ENCODE results near the gene LPP. TPM values are rescaled to one million over a fixed set of nuclear protein-coding genes. Genes with fewer than 3 reads are reported as not detected.
"Not testable (repeated sequence)": the region's sequence is repeated elsewhere in the genome, so short reads cannot be mapped to it uniquely, and the experiment has no call there.

The LPP gene
- total RNA-seq, 1 donor: 92.1 TPM

DNA sequence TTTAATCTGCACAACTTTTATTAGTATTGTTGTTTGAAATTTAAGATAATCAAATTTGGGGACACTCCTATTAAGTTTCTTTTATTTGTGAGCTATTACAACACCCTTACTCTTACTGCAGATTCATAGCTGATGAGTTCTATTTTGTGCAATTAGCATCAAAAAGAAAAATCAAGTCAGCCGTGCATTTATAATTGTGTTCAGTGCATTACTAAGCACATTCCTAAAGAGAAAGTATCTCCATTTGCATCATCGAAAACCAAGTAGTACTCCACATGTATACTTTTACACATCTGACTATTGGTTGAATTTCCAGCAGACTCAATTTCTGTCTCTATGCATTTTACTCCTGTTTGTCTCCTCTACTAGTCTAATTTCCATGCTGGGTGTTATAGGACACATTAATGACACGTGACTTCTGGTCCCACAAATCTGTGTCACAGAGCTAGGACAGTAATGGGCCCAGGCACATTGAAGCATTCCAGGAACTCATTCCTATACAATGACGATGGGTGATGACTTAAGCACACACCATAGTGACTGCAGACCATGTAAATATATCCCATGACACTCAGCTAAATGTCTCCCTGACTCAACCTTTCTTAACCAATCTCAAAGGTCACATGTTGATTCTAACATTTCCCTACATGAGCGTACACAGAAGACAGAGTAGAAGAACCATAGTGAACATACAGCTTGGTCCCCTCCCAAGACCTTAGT is 477.5 kb downstream of the LPP start:
- no peak overlapping the region for H3K4me3 ChIP-seq (ENCODE audit: low read depth, low read length)
- TF ChIP-seq, protein P1, sequence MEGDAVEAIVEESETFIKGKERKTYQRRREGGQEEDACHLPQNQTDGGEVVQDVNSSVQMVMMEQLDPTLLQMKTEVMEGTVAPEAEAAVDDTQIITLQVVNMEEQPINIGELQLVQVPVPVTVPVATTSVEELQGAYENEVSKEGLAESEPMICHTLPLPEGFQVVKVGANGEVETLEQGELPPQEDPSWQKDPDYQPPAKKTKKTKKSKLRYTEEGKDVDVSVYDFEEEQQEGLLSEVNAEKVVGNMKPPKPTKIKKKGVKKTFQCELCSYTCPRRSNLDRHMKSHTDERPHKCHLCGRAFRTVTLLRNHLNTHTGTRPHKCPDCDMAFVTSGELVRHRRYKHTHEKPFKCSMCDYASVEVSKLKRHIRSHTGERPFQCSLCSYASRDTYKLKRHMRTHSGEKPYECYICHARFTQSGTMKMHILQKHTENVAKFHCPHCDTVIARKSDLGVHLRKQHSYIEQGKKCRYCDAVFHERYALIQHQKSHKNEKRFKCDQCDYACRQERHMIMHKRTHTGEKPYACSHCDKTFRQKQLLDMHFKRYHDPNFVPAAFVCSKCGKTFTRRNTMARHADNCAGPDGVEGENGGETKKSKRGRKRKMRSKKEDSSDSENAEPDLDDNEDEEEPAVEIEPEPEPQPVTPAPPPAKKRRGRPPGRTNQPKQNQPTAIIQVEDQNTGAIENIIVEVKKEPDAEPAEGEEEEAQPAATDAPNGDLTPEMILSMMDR (IDR thresholded peaks at IDR 0.05; ENCODE audit: insufficient read depth, low read length): no peak
- peak; percentile 58 for DNase-seq (ENCODE audit: low read depth)

- TF ChIP-seq, protein P1 (IDR thresholded peaks at IDR 0.05; ENCODE audit: insufficient read depth, low read length): no peak
- DNase-seq (ENCODE audit: low read depth): no peak
- H3K4me3 ChIP-seq (ENCODE audit: low read depth, low read length): no peak overlapping the region
Observed at GRCh38 chr3:188633206-188633605, 479.2 kb downstream of the LPP start.

- no peak for DNase-seq (ENCODE audit: low read depth)
- no peak overlapping the region for H3K4me3 ChIP-seq (ENCODE audit: low read depth, low read length)
- TF ChIP-seq, protein P1 (IDR thresholded peaks at IDR 0.05; ENCODE audit: insufficient read depth, low read length): no peak
Observed at GRCh38 chr3:188634285-188634684, 480.3 kb downstream of the LPP start.

DNA sequence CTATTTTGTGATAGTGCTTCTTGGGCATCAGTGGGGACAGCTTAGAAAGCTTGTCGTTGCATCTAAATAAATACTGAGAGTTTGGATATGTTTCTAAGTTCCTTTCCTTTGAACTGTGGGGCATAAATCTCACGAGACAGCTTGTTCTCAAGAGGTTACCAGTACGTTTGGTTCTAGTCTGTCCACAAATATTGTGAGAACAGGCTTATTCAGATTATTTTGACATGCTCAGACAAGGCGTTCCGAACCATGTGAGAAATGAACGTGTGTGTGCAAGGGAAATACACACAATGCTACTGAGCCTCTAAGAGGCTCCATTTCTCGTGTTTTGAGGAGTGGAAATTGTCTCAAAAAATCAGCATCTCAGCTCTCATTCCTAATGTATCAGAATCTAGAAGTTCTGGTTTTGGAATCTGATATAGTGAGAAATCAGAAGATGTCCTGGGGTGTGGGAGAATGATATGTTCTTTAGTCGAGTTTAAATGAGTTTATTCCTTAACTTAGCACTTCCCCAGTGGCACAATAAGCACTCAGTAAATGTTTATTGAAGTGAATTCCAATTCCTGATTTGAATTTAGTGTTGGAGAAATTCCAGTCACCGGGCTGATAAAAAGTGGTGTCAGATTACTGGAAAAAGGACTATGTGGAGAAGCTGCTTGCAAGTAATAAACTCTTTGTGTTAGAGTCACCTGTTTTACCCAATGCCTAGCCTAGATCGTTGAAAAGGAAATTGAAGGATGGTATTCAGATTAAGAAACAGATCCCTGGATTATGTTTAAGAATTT is 481.5 kb downstream of the LPP start:
- H3K4me3 ChIP-seq (ENCODE audit: low read depth, low read length): no peak overlapping the region
- TF ChIP-seq, protein P1 (IDR thresholded peaks at IDR 0.05; ENCODE audit: insufficient read depth, low read length): no peak
- DNase-seq (ENCODE audit: low read depth): peak; percentile 78

DNA sequence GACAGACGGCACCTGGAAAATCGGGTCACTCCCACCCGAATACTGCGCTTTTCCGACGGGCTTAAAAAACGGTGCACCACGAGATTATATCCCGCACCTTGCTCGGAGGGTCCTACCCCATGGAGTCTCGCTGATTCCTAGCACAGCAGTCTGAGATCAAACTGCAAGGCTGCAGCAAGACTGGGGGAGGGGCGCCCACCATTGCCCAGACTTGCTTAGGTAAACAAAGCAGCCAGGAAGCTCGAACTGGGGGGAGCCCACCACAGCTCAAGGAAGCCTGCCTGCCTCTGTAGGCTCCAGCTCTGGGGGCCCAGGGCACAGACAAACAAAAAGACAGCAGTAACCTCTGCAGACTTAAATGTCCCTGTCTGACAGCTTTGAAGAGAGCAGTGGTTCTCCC is 482.3 kb downstream of the LPP start:
- not testable (repeated sequence) for DNase-seq (ENCODE audit: low read depth); H3K4me3 ChIP-seq (ENCODE audit: low read depth, low read length)

- H3K4me3 ChIP-seq (ENCODE audit: low read depth, low read length): no peak overlapping the region
- no peak for DNase-seq (ENCODE audit: low read depth)
- TF ChIP-seq, protein P1 (IDR thresholded peaks at IDR 0.05; ENCODE audit: insufficient read depth, low read length): no peak
Observed at GRCh38 chr3:188641076-188641475, 487.1 kb downstream of the LPP start.

DNA sequence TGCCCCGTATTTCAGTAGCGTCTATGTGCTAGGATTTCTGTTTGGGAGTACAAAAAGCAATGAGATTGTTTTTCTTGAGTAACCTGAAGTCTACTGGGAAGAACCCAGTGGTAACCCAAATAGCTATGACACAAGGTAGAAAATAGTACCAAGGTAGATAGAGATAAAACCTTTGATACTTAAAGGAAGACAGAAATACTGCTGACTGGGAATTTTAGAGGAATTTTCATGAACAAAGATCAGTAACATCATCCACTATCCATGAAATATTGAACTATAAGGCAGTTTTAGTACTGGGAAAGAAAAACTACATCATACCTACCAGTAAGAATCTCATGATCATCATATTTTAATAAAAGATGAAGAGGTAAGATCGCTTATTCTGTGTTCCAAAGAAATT is 489.8 kb downstream of the LPP start:
- no peak for DNase-seq (ENCODE audit: low read depth)
- TF ChIP-seq, protein P1 (IDR thresholded peaks at IDR 0.05; ENCODE audit: insufficient read depth, low read length): no peak
- no peak overlapping the region for H3K4me3 ChIP-seq (ENCODE audit: low read depth, low read length)

Measured in fibroblast of the aortic adventitia (primary cell).